Central memory CD8-positive, alpha-beta T cell (primary cell): ENCODE data around the gene SENP3.

Experiments used
- ATAC-seq: fragments of 150-1000 bp; cut with Tn5 transposase; replicated peaks from 2 replicates; pipeline ENCODE4 v1.10.0; 2022; ENCODE audit warnings: mild to moderate bottlenecking, moderate FRiP score, moderate number of reproducible peaks; ENCODE audit not compliant: poor library complexity, severe bottlenecking; ENCODE audit errors: extremely low read depth
- DNase-seq, 2 donors: peaks; one replicate each; pipeline ENCODE4 v3.0.0; 2021; ENCODE audit warnings: low spot score in 2 of 2
- H3K27ac Mint-ChIP-seq: one replicate; pipeline ENCODE4 v1.8.0; 2022; ENCODE audit warnings: low read depth, mild to moderate bottlenecking, moderate library complexity, mixed read lengths
- H3K27me3 Mint-ChIP-seq: one replicate; pipeline ENCODE4 v1.8.0; 2022; ENCODE audit warnings: mixed read lengths
- H3K36me3 Mint-ChIP-seq: one replicate; pipeline ENCODE4 v1.8.0; 2022; ENCODE audit warnings: mild to moderate bottlenecking, moderate library complexity, mixed read lengths; ENCODE audit not compliant: insufficient read depth
- H3K4me1 Mint-ChIP-seq: one replicate; pipeline ENCODE4 v1.8.0; 2022; ENCODE audit warnings: mixed read lengths
- H3K4me3 Mint-ChIP-seq: one replicate; pipeline ENCODE4 v1.8.0; 2022; ENCODE audit warnings: mild to moderate bottlenecking, moderate library complexity, mixed read lengths
- H3K9me3 Mint-ChIP-seq: one replicate; pipeline ENCODE4 v1.8.0; 2022; ENCODE audit warnings: mixed read lengths

Gene SENP3

GRCh38 chr17:7544911-7545310 lies 16.8 kb upstream of the SENP3 start:
- ATAC-seq (no peak), DNase-seq (no peak)
- peaks cover 8% of the 10 kb centered on the region for H3K27me3 Mint-ChIP-seq
- no peaks in the 10 kb centered on the region for H3K9me3 Mint-ChIP-seq
- H3K4me1 Mint-ChIP-seq, result peaks cover 21% of the 10 kb centered on the region
- H3K36me3 Mint-ChIP-seq, result peaks cover 3% of the 10 kb centered on the region
- H3K27ac Mint-ChIP-seq, result no peak overlapping the region
- no peak overlapping the region for H3K4me3 Mint-ChIP-seq

GRCh38 chr17:7548585-7549400 lies 12.9 kb upstream of the SENP3 start, which contains the start of gene TNFSF12:
TNFSF12 (plus strand) TSS chr17:7549058; CDS start chr17:7549154, 96 bp downstream.
- Mint-ChIP-seq H3K4me1 (peaks cover 47% of the 10 kb centered on the region), H3K27ac (peak within 1 kb of the TSS; percentile 89), H3K36me3 (peaks cover 5% of the 10 kb centered on the region), H3K9me3 (no peaks in the 10 kb centered on the region), H3K4me3 (peak within 1 kb of the TSS; percentile 76), H3K27me3 (no peaks in the 10 kb centered on the region)
- ATAC-seq (peak; percentile 61), DNase-seq (no peak)

GRCh38 chr17:7549401-7550055 lies 12.2 kb upstream of the SENP3 start:
- peak overlapping the region; percentile 76 for H3K4me3 Mint-ChIP-seq
- DNase-seq, result no peak
- H3K9me3 Mint-ChIP-seq, result no peaks in the 10 kb centered on the region
- peaks cover 5% of the 10 kb centered on the region for H3K36me3 Mint-ChIP-seq
- ATAC-seq, result peak; percentile 62
- peaks cover 48% of the 10 kb centered on the region for H3K4me1 Mint-ChIP-seq
- H3K27me3 Mint-ChIP-seq, result no peaks in the 10 kb centered on the region
- H3K27ac Mint-ChIP-seq, result peak overlapping the region; percentile 1

DNA sequence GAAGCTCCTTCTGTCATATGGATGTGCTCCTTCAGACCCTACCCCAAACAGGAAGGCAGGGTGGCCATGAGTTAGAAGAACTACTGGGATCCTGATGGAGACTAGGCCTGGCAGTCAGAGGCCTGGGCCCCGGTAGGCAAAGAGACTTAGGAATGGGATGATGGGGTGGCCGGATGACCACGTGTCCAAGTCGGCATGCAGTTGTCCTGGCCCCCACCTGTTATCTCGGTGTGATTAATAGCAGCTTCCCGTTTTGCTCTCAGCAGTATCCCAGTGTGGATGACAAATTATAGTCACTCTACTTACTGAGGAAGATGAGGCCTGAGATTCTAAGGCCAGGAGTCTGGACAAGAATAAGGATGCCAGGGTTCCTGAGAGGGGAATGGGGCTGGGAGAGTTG lies 11.4 kb upstream of the SENP3 start:
- H3K9me3 Mint-ChIP-seq, result no peaks in the 10 kb centered on the region
- H3K4me1 Mint-ChIP-seq, result peaks cover 52% of the 10 kb centered on the region
- no peak overlapping the region for H3K27ac Mint-ChIP-seq
- H3K36me3 Mint-ChIP-seq, result peaks cover 5% of the 10 kb centered on the region
- no peaks in the 10 kb centered on the region for H3K27me3 Mint-ChIP-seq
- DNase-seq, result no peak
- no peak for ATAC-seq
- peak overlapping the region; percentile 76 for H3K4me3 Mint-ChIP-seq

GRCh38 chr17:7551396-7551795 lies 10.3 kb upstream of the SENP3 start:
- Mint-ChIP-seq H3K9me3 (no peaks in the 10 kb centered on the region), H3K27ac (no peak overlapping the region), H3K27me3 (no peaks in the 10 kb centered on the region), H3K36me3 (peaks cover 5% of the 10 kb centered on the region), H3K4me1 (peaks cover 55% of the 10 kb centered on the region), H3K4me3 (peak overlapping the region; percentile 24)
- DNase-seq, result no peak
- ATAC-seq, result no peak

GRCh38 chr17:7552621-7553051 lies 9.1 kb upstream of the SENP3 start:
- peaks cover 5% of the 10 kb centered on the region for H3K36me3 Mint-ChIP-seq
- H3K4me1 Mint-ChIP-seq, result peaks cover 51% of the 10 kb centered on the region
- ATAC-seq, result no peak
- H3K27ac Mint-ChIP-seq, result peak overlapping the region; percentile 64
- H3K4me3 Mint-ChIP-seq, result peak overlapping the region; percentile 14
- no peaks in the 10 kb centered on the region for H3K27me3 Mint-ChIP-seq
- no peak for DNase-seq
- H3K9me3 Mint-ChIP-seq, result no peaks in the 10 kb centered on the region

DNA sequence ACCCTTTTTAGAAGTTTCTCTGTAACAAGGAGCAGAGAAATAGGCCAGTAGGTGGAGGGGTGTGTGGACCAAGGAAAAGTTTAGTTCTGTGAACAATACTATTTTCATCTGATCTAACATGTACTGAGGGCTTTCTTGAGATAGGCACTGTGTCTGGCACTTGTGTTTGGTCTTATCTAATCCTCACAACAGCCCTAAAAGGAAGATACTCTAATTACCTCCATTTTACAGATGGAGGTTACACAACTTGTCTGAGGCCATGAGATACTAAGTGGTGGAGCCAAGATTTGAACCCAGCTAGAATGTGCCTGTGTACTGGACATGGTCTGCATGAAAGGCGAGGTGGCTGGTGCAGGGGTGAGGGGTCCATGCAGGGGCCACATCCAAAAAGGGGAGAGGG lies 8.4 kb upstream of the SENP3 start:
- no peak for DNase-seq
- Mint-ChIP-seq H3K27me3 (no peaks in the 10 kb centered on the region), H3K9me3 (no peaks in the 10 kb centered on the region), H3K4me1 (peaks cover 44% of the 10 kb centered on the region), H3K36me3 (peaks cover 4% of the 10 kb centered on the region), H3K27ac (no peak overlapping the region), H3K4me3 (no peak overlapping the region)
- no peak for ATAC-seq

GRCh38 chr17:7555320-7555948 lies 6.3 kb upstream of the SENP3 start:
- no peak overlapping the region for H3K27ac Mint-ChIP-seq

GRCh38 chr17:7556627-7557026 lies 5.1 kb upstream of the SENP3 start:
- no peak for DNase-seq
- Mint-ChIP-seq H3K27me3 (no peaks in the 10 kb centered on the region), H3K4me3 (no peak overlapping the region), H3K36me3 (peaks cover 13% of the 10 kb centered on the region), H3K9me3 (no peaks in the 10 kb centered on the region), H3K4me1 (peaks cover 46% of the 10 kb centered on the region), H3K27ac (no peak overlapping the region)
- ATAC-seq, result no peak

More at GRCh38 chr17:7555320-7555948, 6.3 kb upstream of the SENP3 start:
- ATAC-seq (no peak), DNase-seq (no peak)
- Mint-ChIP-seq H3K4me3 (no peak overlapping the region), H3K27me3 (no peaks in the 10 kb centered on the region), H3K4me1 (peaks cover 43% of the 10 kb centered on the region), H3K36me3 (peaks cover 5% of the 10 kb centered on the region), H3K9me3 (no peaks in the 10 kb centered on the region)

- H3K4me1 Mint-ChIP-seq, result peaks cover 47% of the 10 kb centered on the region
- no peak overlapping the region for H3K27ac Mint-ChIP-seq
- no peak overlapping the region for H3K4me3 Mint-ChIP-seq
- no peaks in the 10 kb centered on the region for H3K27me3 Mint-ChIP-seq
- ATAC-seq (no peak), DNase-seq (no peak)
- peaks cover 14% of the 10 kb centered on the region for H3K36me3 Mint-ChIP-seq
- H3K9me3 Mint-ChIP-seq, result no peaks in the 10 kb centered on the region
Measured at GRCh38 chr17:7557147-7557764, 4.5 kb upstream of the SENP3 start.

DNA sequence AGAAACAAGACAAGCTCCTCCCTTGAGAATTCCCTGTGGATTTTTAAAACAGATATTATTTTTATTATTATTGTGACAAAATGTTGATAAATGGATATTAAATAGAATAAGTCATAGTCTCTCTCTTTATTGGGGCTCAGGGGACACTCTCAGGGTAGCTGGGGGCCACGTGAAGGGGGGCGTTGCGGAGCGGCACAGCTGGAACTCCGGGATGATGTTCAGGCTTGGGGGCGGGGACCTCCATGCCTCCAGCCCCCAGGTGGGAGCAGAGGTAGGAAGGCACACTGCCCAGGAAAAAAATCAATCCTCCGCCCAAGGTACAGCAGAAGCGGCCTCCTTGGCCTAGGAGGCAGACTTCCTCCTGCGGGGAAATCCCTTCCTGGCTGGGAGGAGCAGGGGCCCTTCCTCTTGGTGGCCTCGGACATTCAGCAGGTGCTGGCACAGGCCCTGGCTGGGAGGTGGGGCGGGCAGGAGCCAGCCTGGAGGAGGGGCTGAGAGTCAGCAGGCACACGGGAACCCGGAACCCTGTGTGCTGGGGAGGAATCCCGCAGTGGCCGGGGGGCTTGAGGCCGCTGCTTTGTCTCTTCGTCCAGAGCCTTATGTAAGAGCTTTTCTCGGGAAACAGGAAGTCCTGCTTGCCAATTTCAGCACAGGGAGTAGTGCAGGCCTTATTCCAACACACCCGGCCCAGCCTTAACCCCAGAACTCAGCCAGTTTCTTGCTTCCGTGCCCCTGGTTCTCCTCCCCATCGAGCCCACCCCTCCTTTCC lies 3.8 kb upstream of the SENP3 start:
- peaks cover 21% of the 10 kb centered on the region for H3K36me3 Mint-ChIP-seq
- no peak overlapping the region for H3K27ac Mint-ChIP-seq
- peaks cover 47% of the 10 kb centered on the region for H3K4me1 Mint-ChIP-seq
- no peak for ATAC-seq
- peak overlapping the region; percentile 86 for H3K4me3 Mint-ChIP-seq
- H3K9me3 Mint-ChIP-seq, result no peaks in the 10 kb centered on the region
- H3K27me3 Mint-ChIP-seq, result no peaks in the 10 kb centered on the region
- no peak for DNase-seq
